Right ventricle myocardium superior (tissue), 1 donor: ENCODE results near the gene HLCS. TPM values are rescaled to one million over a fixed set of nuclear protein-coding genes. Genes with fewer than 3 reads are reported as not detected.
"Not testable (repeated sequence)": the region's sequence is repeated elsewhere in the genome, so short reads cannot be mapped to it uniquely, and the experiment has no call there.

Source experiments
- ATAC-seq: fragments of 200-7000 bp; cut with Tn5 transposase; one replicate; pipeline ENCODE4 v1.9.1; 2020; ENCODE audit warnings: mild to moderate bottlenecking; ENCODE audit not compliant: poor library complexity
- DNase-seq: peaks from one replicate; pipeline ENCODE4 v3.0.0-alpha.2; 2020
- intact Hi-C: fragments of 100-400 bp; cut with DNase I; formaldehyde crosslinking; loops from one replicate; pipeline ENCODE4 v1.11.2; 2022
- total RNA-seq: library from RNA; stranded (reverse); fragmentation: NEBNext Ultra II Directional; extraction: Animal tissue kit (Norgen Biotek cat#: 25700); gene quantifications from one replicate; pipeline ENCODE4 v1.2.1, GENCODE V29; 2021
- donor health status: DM: no; HTN: yes; CAD: no; lungs with severe emphysema.

Gene HLCS
- total RNA-seq, 1 donor from 2014 or later = 6.3 TPM

- intact Hi-C loops = no loop called here
- ATAC-seq = no peak
- no peak for DNase-seq
These were observed 124.6 kb downstream of the HLCS start for GRCh38 chr21:36841866-36842265.

GRCh38 chr21:36839735-36840134 is 126.7 kb downstream of the HLCS start:
- ATAC-seq (no peak), DNase-seq (no peak)
- intact Hi-C loops = no loop called here

GRCh38 chr21:36839123-36839522 is 127.3 kb downstream of the HLCS start:
- intact Hi-C loops = no loop called here
- DNase-seq = no peak
- no peak for ATAC-seq

GRCh38 chr21:36835383-36835795 is 131.1 kb downstream of the HLCS start:
- intact Hi-C loops = no loop called here
- ATAC-seq = peak; percentile 96
- DNase-seq = no peak

GRCh38 chr21:36834192-36834591 is 132.3 kb downstream of the HLCS start:
- ATAC-seq = no peak
- no peak for DNase-seq
- intact Hi-C loops = no loop called here

GRCh38 chr21:36830100-36830499 is 136.4 kb downstream of the HLCS start:
- intact Hi-C loops = no loop called here
- ATAC-seq = no peak
- no peak for DNase-seq

- DNase-seq (no peak), ATAC-seq (no peak)
- intact Hi-C loops = no loop called here
These were observed 137.5 kb downstream of the HLCS start for GRCh38 chr21:36828891-36829515.

GRCh38 chr21:36828208-36828607 is 138.3 kb downstream of the HLCS start:
- DNase-seq = no peak
- intact Hi-C loops = no loop called here
- ATAC-seq = no peak

- intact Hi-C loops = no loop called here
- DNase-seq (no peak), ATAC-seq (no peak)
These were observed 140.8 kb downstream of the HLCS start for GRCh38 chr21:36825658-36826057.

GRCh38 chr21:36821032-36821299 is 145.5 kb downstream of the HLCS start:
- intact Hi-C loops = no loop called here
- no peak for ATAC-seq
- DNase-seq = no peak

- DNase-seq (no peak), ATAC-seq (no peak)
- intact Hi-C loops = no loop called here
These were observed 146.1 kb downstream of the HLCS start for GRCh38 chr21:36820176-36821031.

GRCh38 chr21:36817732-36818450 is 148.6 kb downstream of the HLCS start:
- DNase-seq = no peak
- no peak for ATAC-seq
- intact Hi-C loops = no loop called here

- DNase-seq (no peak), ATAC-seq (no peak)
- intact Hi-C loops = no loop called here
These were observed 149.8 kb downstream of the HLCS start for GRCh38 chr21:36816561-36817130.

- ATAC-seq, DNase-seq, intact Hi-C loops: not testable (repeated sequence)
These were observed 150.4 kb downstream of the HLCS start for GRCh38 chr21:36816026-36816425.

- intact Hi-C loops = no loop called here
- DNase-seq = no peak
These were observed 151.2 kb downstream of the HLCS start for GRCh38 chr21:36815284-36815683.

GRCh38 chr21:36813052-36813451 is 153.4 kb downstream of the HLCS start:
- DNase-seq (no peak), ATAC-seq (no peak)
- intact Hi-C loops = no loop called here

More at GRCh38 chr21:36815284-36815683, 151.2 kb downstream of the HLCS start:
- no peak for ATAC-seq

GRCh38 chr21:36811762-36812161 is 154.7 kb downstream of the HLCS start:
- ATAC-seq (no peak), DNase-seq (no peak)

GRCh38 chr21:36810443-36810842 is 156.0 kb downstream of the HLCS start:
- intact Hi-C loops = no loop called here
- DNase-seq (no peak), ATAC-seq (no peak)

More at GRCh38 chr21:36811762-36812161, 154.7 kb downstream of the HLCS start:
- intact Hi-C loops = no loop called here

GRCh38 chr21:36807422-36807928 is 159.0 kb downstream of the HLCS start:
- DNase-seq = no peak
- ATAC-seq = no peak
- intact Hi-C loops = no loop called here
